Measurements from ENCODE around the gene ADAMTSL3.

Gene ADAMTSL3, protein sequence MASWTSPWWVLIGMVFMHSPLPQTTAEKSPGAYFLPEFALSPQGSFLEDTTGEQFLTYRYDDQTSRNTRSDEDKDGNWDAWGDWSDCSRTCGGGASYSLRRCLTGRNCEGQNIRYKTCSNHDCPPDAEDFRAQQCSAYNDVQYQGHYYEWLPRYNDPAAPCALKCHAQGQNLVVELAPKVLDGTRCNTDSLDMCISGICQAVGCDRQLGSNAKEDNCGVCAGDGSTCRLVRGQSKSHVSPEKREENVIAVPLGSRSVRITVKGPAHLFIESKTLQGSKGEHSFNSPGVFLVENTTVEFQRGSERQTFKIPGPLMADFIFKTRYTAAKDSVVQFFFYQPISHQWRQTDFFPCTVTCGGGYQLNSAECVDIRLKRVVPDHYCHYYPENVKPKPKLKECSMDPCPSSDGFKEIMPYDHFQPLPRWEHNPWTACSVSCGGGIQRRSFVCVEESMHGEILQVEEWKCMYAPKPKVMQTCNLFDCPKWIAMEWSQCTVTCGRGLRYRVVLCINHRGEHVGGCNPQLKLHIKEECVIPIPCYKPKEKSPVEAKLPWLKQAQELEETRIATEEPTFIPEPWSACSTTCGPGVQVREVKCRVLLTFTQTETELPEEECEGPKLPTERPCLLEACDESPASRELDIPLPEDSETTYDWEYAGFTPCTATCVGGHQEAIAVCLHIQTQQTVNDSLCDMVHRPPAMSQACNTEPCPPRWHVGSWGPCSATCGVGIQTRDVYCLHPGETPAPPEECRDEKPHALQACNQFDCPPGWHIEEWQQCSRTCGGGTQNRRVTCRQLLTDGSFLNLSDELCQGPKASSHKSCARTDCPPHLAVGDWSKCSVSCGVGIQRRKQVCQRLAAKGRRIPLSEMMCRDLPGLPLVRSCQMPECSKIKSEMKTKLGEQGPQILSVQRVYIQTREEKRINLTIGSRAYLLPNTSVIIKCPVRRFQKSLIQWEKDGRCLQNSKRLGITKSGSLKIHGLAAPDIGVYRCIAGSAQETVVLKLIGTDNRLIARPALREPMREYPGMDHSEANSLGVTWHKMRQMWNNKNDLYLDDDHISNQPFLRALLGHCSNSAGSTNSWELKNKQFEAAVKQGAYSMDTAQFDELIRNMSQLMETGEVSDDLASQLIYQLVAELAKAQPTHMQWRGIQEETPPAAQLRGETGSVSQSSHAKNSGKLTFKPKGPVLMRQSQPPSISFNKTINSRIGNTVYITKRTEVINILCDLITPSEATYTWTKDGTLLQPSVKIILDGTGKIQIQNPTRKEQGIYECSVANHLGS (N-terminal part only)

DNA sequence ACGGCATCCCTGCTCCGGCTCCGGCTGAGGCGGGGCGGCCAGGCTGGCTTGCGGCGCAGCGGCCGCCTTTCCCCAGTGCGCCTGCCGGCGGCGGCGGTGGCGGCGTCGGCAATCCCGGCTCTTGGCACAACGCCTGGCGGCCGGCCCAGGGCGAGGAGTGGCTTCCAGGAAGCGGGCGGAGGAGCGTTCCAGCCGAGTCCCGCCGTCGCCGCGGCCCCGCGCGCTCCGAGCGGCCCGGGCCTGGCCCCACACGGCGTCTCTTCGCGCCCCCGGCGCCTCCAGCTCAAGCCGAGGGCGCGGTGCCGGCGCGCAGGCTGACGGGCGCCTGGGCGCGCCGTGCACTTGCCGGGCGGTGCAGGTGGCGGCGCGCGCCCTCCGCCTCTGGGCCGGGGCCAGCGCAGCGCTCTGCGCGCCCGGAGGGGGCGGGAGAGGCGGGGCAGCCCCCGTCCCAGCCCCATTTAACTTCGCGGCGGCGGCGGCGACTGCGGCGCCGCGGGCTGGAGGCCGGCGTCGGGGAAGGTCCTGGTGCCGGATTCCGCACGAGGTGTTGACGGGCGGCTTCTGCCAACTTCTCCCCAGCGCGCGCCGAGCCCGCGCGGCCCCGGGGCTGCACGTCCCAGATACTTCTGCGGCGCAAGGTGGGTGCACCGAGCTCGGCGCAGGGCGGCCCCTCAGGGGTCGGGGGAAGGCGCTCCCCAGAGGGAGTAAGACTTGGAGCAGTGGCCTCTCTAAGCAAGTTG is at the start of gene ADAMTSL3:
ADAMTSL3 (plus strand) TSS at position 485 of the 740 bp plus-strand sequence. CDS start 1,639 bp downstream, outside the sequence.
- DNase-seq (ENCODE audit: low read depth in 3 of 3, low spot score in 1 of 3) = no peak

DNA sequence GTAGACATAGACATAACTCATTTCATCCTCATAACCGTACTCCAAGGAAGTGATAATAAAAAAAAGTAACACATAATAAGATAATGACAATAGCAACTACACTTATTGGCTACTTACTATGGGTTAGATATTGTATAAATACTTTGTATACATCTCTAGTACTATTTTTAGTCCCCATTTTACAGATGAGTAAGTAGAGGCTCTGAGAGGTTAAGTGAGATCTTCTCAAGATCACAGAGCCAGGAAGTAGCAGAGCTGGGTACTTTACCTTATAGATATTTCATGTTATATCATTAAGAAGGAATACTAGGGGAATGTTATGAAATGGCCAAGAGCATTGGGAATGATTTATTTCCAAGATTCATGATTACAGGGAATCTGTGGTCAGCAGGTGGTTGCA is 49.4 kb upstream of the ADAMTSL3 start:
- no peak for DNase-seq (ENCODE audit: low read depth in 3 of 3, low spot score in 1 of 3)

DNA sequence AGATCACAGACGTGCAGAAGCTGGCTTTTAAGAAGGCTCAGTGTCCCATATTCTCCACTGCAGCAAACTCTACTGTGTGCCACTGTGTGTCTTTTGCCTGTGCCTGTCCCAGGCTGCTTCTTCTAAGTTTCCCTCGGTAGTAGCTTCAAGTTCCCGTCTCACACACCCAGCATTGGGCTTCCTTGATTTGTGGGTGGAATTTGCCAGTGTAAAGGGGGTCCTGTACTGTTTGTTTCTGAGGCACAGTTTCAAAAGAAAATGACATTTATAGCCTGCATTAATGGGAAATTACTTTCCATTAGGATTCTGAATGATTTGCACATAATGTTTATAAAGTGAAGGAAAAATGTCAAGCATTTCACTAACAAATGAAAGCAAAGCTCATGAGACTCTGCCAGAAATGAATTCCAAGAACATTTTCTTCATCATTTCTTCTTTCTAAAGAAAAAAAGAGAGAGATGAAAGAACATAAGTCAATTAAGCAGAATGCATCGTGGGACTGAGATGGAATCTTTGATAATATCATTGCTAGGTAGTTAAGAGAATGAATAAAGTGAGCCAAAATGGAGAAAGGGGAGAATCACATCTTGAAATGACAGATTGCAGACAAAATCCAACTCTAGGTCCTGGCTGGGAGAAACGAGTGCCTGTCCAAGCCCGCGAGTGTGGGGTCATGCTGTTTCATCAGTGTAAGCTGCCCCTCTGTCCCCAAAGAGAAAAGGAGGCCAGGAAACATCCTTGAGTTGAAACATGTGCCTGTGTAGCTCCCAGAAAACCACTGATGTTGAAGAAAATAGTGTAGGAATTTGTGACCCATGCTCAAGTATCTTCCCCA is 48.6 kb upstream of the ADAMTSL3 start:
- DNase-seq (ENCODE audit: low read depth in 3 of 3, low spot score in 1 of 3) = no peak

DNA sequence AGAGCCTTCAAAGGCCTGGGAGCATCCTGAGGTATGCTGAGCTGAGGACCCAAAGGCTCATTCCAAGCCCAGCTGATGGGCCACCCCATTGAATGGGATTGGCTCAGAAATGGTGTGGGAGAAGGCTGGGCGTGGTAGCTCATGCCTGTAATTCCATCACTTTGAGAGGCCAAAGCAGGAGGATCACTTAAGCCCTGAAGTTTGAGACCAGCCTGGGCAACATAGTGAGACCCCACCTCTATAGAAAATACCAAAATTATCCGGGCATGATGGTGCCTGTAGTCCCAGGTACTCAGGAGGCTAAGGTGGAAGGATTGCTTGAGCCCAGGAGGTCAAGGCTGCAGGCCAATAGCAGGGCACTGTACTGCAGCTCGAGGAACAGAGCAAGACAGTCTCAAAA is 43.8 kb upstream of the ADAMTSL3 start:
- no peak for DNase-seq (ENCODE audit: low read depth in 3 of 3, low spot score in 1 of 3)

DNA sequence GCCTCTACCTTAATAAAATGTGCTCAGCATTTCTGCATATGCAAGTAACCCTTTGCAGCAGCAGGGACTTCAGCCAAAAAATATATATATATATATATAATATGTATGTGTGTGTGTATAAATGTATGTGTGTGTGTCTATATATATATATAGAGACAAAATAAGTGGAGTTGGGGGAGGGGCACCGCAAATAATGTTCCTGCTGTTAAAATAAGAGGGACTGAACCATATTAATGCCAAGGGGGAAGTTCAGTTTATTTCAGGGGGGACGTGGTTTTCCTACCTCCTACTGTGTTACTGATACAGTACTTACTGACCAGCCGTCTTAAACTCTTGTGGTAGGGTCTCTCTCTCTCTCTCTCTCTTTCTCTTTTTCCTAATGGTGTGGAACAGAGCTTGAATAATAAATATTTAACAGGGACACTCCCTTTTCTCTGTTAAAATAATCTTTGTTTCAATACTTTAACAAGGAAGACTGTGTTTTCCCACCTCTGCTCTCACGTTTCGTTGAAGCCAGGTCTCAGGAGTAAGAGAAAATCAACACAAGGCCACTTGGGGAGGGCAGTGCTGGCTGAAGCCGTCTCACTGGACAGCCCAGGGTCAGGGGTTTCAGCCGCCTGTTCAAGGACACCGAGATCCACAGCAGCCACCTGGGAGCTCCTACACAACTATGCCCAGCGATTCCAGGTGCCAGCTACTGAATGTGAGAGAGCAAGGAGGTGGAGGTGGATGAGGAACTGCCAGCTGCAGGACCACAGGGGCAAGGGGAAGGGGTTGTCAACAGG is 42.8 kb upstream of the ADAMTSL3 start:
- no peak for DNase-seq (ENCODE audit: low read depth in 3 of 3, low spot score in 1 of 3)

DNA sequence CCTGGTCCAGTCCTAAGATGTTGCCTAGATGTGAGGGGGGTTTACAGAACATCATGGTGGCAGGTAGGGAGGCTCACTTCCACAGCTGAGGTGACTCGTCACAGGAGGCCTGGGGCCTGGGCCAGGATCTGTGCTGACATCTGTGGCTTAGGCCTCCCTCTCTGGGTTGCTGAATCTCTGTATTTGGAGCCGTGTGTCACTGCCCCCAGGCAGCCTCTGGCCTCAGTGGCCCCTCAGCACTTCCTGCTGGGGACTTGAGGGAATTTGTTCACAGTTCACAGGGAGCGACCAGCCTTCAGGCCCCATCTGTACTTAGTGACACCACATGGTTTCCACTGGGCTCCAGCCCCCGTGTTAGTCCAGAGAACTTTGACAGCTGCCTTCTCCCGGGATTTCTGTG is 41.7 kb upstream of the ADAMTSL3 start:
- no peak for DNase-seq (ENCODE audit: low read depth in 3 of 3, low spot score in 1 of 3)

DNA sequence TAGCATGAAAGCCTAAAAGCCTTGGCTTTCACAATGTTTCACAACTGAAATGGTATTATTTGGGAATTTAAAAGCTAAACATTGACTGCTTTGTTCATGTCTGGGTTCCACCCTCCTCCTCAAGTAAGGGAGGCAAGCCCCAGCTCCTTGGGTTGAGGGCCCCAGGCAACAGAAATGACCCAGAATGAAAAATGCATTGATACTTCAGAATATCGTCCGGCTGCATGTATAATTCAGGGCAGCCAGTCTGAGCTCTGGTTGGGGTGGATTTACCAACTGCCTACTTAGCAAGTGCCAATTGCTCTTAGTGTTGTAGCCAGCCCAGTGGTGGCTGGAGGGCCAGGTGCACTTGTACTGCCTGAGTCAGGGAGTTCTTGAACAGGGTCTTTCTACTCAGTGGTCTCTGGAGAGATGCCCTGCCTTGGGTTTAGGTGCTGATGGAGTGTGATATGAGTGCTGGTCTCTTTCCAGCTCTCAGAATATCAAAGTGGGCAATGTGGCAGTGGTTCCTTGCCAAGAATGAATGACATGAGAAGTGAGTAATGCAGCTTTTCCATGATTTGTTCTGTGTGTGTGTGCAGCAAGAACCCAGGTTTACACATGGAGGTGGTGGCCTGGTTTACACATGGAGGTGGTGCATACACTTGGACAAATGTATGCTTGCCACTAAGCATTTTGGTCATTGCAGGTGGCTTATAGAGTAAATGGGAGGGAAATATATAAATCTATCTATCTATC is 40.9 kb upstream of the ADAMTSL3 start:
- DNase-seq (ENCODE audit: low read depth in 3 of 3, low spot score in 1 of 3) = no peak

DNA sequence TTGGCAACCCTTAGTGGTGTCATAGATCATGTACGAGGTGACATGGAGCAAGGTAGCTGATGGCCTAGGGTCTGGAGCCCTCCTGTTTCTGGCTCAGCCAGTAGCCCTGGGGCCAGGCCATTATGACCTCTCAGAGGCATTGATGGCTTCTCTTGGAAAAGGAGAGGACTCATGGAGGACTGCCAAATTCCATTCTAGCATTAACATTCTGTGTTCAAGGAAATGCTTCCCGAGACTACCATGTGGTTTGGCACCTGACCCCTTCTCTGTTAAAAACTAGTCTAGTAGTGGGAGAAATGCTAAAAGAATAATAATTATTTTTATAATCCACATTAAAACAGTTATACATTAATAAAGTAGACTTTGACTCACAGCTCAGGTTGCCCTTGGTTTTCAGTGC is 40.2 kb upstream of the ADAMTSL3 start:
- no peak for DNase-seq (ENCODE audit: low read depth in 3 of 3, low spot score in 1 of 3)

DNA sequence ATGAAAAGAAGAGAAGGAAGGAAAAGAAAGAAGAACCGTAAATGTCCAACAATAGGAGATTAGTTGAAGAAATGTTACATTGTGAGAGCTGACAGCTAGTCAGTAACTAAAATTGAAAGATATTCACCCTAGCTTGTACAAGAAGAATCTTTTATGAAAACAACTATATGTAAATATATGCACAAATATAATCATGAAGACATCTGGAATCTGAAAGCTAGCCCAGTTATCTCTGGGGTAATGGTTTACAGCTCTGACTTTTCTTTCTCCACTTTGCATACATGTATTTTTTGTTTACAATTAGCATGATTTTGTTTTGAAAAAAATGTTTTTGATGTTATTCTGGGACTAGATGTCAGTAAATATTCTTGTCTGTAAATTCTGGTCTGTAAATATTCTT is 37.1 kb upstream of the ADAMTSL3 start:
- DNase-seq (ENCODE audit: low read depth in 3 of 3, low spot score in 1 of 3) = no peak

DNA sequence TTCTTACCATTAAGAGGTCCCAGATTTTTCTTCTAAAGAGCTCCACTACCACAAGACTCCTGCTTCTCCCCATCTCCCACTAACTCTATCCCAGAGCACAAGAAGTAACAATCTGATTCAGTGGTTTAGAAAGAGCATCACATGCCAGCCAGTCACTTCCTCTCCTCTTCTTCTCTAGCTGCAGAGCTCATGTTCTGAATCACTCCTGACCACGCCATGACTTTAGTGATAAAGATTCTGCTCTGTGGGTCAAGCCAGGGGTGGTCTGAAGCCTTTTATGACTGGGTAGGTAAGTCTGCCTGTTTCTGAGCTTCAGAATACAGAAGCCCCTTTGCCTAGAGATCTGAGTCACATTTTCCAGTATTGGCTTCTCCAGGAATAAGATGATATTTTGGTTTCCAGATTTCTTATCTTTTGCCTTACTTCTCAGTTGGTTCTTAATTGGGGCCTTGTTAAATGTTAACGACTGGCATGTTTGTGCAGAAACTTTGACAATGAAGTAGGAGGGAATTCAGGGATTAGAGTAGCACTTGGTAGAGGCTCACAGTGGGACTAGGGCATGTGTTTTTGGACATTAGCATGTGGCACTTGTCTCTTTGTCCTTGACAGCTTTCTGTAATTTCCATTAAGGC is 27.6 kb upstream of the ADAMTSL3 start:
- DNase-seq (ENCODE audit: low read depth in 3 of 3, low spot score in 1 of 3) = no peak

DNA sequence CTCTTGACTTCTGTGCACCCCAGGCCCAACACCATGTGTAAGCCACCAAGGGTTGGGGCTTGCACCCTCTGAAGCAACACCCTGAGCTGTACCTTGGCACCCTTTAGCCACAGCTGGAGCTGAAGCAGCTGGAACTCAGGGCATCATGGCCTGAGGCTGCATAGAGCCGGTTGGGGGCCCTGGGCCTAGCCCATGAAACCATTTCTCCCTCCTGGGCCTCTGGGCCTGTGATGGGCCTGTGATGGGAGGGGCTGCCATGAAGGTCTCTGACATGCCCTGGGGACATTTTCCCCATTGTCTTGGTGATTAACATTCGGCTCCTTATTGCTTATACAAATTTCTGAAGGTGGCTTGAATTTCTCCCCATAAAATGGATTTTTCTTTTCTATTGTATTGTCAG is 22.4 kb upstream of the ADAMTSL3 start:
- DNase-seq (ENCODE audit: low read depth in 3 of 3, low spot score in 1 of 3) = no peak

DNA sequence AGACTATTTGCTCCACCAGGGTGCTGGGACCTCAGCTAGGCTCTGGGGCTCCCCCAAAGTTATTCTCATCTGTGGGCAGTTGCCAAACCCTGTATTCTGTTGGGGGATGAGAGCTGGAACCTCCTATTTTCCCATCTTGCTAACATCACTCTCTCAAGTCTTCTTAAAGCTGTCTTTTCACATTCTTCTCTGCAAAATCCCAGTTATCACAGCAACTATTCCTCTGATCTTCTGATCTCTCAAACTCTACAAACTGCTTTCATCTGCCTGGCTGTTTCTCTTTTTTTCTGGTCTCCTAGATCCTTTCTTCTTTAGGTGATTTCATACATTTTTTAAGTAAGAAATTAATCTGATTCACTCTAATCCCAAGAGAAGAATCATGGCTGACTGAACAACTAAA is 10.7 kb upstream of the ADAMTSL3 start:
- DNase-seq (ENCODE audit: low read depth in 3 of 3, low spot score in 1 of 3) = no peak

DNA sequence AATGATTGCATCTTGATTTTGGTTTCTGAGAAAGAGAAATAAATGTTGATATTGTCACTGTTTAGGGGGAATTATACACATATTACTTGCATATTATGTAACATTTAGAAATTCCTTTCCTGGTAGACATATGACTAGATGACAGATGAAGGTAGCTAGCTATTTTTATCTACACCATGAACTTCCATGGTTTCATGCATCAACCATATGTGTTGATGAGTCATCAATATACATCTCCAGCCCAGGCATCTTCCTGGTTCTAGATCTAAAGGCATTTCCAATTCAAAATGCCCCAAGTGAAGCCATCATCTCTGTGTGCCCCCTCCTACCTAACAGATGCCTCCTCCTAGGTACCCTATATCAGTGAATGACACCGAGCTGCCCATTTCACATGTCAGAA is 9.5 kb upstream of the ADAMTSL3 start:
- DNase-seq (ENCODE audit: low read depth in 3 of 3, low spot score in 1 of 3) = no peak

DNA sequence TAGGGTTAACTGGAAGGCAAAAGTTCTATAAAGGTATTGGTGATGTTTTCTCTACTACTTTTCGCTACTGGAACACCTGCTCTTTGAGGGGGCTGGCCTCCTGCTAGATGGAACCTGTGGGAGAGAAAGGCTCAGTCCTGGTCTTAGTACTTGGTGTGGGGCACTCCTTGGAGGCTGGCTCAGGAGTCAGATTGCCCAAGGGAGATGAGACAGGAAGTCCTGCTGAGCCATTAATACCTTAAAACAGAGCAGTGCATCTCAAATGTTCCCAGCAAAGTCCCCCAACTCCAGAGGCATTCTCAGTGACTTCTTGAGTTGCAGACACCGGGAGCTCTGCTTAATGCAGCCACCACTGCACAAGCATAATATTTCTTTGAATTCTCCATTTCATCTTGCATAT is 3.1 kb upstream of the ADAMTSL3 start:
- DNase-seq (ENCODE audit: low read depth in 3 of 3, low spot score in 1 of 3) = no peak

DNA sequence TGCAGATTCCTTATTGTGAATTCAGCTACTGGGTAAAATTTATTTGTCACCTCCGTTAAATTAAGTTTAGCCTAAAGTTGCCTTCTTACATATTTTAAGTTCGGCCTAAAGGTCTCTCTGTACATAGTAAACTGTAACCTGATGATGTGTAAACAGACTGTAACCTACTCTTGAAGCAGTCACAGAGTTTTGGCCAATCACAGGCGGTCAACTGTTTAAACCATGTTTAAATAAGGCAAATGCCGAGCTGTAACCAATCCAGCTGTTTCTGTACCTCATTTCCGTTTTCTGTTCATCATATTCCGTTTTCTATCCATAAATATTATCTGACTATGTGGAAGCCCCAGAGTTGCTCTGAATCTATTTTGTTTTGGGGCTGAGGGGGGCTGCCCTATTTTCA is 2.4 kb upstream of the ADAMTSL3 start:
- no peak for DNase-seq (ENCODE audit: low read depth in 3 of 3, low spot score in 1 of 3)

DNA sequence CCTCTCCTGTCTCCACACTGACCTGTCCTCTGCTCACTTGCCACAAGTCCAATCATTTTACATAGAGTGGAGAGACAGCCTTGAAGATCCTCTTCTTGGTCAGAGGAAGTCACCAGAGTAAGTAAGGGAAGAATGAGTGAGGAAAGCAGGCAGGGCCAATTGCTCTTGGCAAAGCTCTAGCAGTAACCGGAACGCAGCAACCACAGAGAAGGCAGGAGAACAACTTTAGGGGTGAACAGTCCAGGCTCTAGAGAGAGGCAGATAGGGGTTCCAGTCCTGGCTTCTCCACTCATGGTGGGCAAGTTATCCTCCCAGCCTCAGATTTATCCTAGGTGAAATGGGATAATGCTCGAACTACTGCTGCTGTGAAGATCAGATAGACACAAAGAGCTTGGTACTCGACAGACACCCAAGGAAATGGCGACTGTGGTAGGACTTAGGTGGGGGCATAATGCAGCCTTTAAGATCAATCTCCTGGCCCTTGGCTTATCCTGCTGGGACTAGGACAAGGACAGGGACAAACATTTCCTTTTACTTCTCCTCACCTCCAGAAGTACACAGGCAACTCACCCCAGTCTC is 1.2 kb upstream of the ADAMTSL3 start:
- DNase-seq (ENCODE audit: low read depth in 3 of 3, low spot score in 1 of 3) = no peak

DNA sequence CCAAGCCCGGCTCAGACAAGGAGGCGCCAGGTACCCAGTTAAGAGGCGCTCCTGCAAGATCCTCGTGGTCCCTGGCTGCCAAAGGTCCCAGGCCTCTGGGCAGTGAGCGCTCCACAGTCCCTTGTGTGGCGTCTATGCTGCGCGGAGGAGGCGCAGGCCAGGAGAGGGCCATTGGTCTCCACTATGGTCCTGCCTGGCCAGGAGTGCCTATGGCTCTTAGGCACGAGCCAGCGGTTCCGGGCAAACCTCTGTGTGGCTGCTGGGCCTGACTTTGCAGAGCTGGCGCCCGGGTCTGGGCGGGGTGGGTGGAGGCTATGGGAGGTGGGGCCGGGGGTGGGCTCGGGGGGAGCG is 660 bp upstream of the ADAMTSL3 start:
- DNase-seq (ENCODE audit: low read depth in 3 of 3, low spot score in 1 of 3) = no peak
